Naive thymus-derived CD8-positive, alpha-beta T cell (primary cell): Measurements from ENCODE around the gene MATK. TPM values are rescaled to one million over a fixed set of nuclear protein-coding genes. Genes with fewer than 3 reads are reported as not detected.
A peak's percentile ranks its signal among the peaks of the same experiment; 100 is the strongest.

Experiments
- ATAC-seq, 2 donors: fragments of 150-1000 bp; cut with Tn5 transposase in 1 of 2; sonication (Bioruptor Pico), chemical (Tn5 transposase) in 1 of 2; 1 replicate in 1 of 2; 2 replicates in 1 of 2; pipeline ENCODE4 v1.10.0; 2021; ENCODE audit warnings: mild to moderate bottlenecking in 2 of 2, moderate library complexity in 2 of 2
- POLR2A ChIA-PET: fragments of 350-600 bp; sonication (Branson Sonifier 250); formaldehyde crosslinking; loops from one replicate; lab custom pipeline; 2021; ENCODE audit warnings: antibody characterized with exemption; lab: Charles Lee
- DNase-seq, 10 donors: peaks; one replicate each; pipeline versions ENCODE4 v3.0.0 to v3.0.0-alpha.2; 2020 to 2022
- H3K27ac Mint-ChIP-seq, 10 donors: one replicate each; pipeline ENCODE4 v1.8.0; 2020 to 2022; ENCODE audit warnings: mild to moderate bottlenecking in 10 of 10, mixed read lengths in 10 of 10, moderate library complexity in 4 of 10, inconsistent platforms in 1 of 10
- H3K27me3 Mint-ChIP-seq, 5 donors: one replicate each; pipeline ENCODE4 v1.8.0; 2021 to 2022; ENCODE audit warnings: mixed read lengths in 5 of 5
- H3K36me3 Mint-ChIP-seq, 3 donors: one replicate each; pipeline ENCODE4 v1.8.0; 2020 to 2022; ENCODE audit warnings: mixed read lengths in 3 of 3, mild to moderate bottlenecking in 2 of 3, inconsistent platforms in 1 of 3
- H3K4me1 Mint-ChIP-seq, 4 donors: one replicate each; pipeline ENCODE4 v1.8.0; 2021 to 2022; ENCODE audit warnings: mixed read lengths in 4 of 4
- H3K4me3 Mint-ChIP-seq, 10 donors: one replicate each; pipeline ENCODE4 v1.8.0; 2020 to 2022; ENCODE audit warnings: mild to moderate bottlenecking in 10 of 10, mixed read lengths in 10 of 10, moderate library complexity in 6 of 10, inconsistent platforms in 1 of 10
- H3K9me3 Mint-ChIP-seq, 9 donors: one replicate each; pipeline ENCODE4 v1.8.0; 2020 to 2022; ENCODE audit warnings: mixed read lengths in 9 of 9, mild to moderate bottlenecking in 3 of 9, inconsistent platforms in 1 of 9, moderate library complexity in 1 of 9
- polyA plus RNA-seq, 3 donors: library from polyadenylated mRNA; unstranded; fragments of 300-500 nt; fragmentation: Illumina TruSeq; gene quantifications; one replicate each; pipeline ENCODE4 v1.2.3, GENCODE V29; 2021
- total RNA-seq, 8 experiments: library from RNA in 2 of 8; stranded (reverse) in 2 of 8; gene quantifications; one replicate each; pipeline ENCODE4 v1.2.3 and lab custom pipeline; 2021 to 2026

The MATK gene
- total and polyA plus RNA-seq, 5 experiments from 2014 or later, result 1.7 to 69.6 (median 25.2) TPM

DNA sequence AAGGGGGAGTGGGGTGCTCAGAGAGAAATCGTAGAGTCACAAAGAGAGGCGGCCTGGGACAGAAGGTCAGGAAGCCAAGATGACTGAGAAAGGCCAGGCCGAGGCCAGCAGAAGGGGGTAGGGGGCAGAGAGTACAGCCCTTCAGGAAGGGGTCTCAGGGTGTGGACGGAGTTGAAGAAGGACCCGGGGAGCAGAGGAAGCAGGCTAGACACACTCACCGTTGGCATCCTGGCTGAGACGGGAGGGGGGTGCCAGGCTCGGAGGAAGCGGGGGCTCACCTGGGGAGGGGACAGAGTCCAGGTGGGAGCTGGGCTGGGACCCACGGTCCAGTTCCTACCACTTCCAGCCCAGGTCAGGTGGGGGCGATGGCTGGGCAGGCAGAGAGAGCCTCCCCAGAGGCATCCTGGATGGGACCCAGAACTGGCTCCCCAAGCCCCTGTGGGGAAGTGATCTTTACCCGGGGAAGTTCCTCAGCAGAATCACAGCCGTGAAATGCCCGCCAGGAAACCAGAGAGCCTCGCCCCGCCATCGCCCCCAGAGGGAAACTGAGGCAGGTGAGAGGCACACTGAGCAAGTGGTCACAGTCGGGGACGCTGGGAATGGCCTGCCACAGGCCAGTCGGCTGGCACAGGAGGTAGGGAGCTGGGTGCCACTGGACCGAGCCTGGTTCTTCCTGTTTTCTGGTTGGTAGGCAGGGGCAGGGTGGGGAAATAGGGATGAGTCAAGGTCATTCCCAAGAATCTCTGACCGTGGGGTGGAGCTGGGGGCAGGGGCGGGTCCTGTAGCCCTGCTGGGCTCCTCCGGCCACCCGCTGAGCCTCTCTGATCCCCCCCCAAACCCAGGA is 1.4 kb downstream of the MATK start:
- POLR2A ChIA-PET, result interaction anchor here (1.4 to 1.5 kb wide), 2 partner anchors 22 to 28 kb away, joined by 7 read pairs; partner anchors contain the start of gene MRPL54
- Mint-ChIP-seq H3K27me3 (no peaks in the 10 kb centered on the region), H3K27ac (peak overlapping the region in 7 of 10 donors; percentile 19 to 93 (median 66)), H3K4me1 (peaks cover 9 to 37% (median 24%) of the 10 kb centered on the region in 4 donors), H3K4me3 (peak overlapping the region; percentile 72 to 89 (median 82)), H3K36me3 (peaks cover 10 to 20% (median 12%) of the 10 kb centered on the region in 3 donors), H3K9me3 (peaks cover 0 to 26% (median 16%) of the 10 kb centered on the region in 9 donors)
- no peak for ATAC-seq
- DNase-seq, result no peak

DNA sequence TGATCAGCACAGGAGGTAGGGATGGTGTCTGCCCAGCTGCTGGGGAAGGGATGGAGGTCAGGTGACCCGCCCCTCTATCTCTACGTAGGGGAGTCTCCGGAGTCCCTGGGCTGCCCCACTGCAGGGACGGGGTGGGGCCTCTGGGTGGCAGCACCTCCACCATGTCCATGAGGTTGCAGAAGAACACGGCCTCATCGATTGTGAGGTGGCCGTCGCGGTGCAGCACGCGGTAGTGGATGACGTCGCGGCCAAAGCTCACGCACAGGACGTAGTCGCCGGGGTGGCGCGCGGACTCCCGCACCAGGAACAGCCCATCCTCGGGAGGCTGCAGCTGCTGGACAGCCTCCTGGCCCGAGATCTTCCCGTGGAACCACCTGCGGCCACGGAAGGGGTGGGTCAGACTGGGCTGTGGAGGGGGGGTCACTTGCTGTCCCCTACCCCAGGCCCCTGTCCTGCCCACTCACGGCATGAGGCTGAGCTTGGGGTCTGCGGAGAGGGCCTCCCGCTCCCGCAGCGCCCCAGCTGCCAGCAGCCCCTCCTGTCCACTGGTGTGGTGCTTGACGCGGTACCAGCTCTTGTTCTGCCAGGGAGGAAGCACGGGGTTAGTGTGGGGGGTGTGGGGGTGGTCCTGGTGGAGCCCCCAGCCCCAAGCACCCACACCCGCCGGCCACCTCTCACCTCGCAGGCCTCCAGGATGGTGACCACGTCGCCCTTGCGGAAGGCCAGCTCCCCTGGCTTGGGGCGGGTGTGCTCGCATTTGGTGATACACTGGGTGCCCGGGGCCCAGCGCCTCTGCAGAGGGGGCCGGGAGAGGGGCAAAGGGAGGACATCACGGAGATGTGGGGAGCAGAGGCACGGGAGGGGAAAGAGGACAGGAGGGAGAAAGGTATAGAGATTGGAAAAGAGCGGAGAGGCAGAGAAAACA is 2.3 kb downstream of the MATK start:
- Mint-ChIP-seq H3K4me3 (peak overlapping the region; percentile 65 to 89 (median 82)), H3K27ac (peak overlapping the region in 3 of 10 donors; percentile 56 to 93 (median 83)), H3K27me3 (no peaks in the 10 kb centered on the region), H3K36me3 (peaks cover 10 to 20% (median 12%) of the 10 kb centered on the region in 3 donors), H3K9me3 (peaks cover 0 to 26% (median 16%) of the 10 kb centered on the region in 9 donors), H3K4me1 (peaks cover 6 to 30% (median 18%) of the 10 kb centered on the region in 4 donors)
- POLR2A ChIA-PET, result interaction anchor here (1.5 kb wide), 1 partner anchor 28 kb away, joined by 7 read pairs; no protein-coding TSS in a partner anchor
- ATAC-seq (peak; percentile 33 to 55), DNase-seq (peak in 8 of 10 donors; percentile 35 to 73 (median 48))

GRCh38 chr19:3782903-3783302 is 3.3 kb downstream of the MATK start:
- peak overlapping the region in 1 of 10 donors; percentile 20 for H3K4me3 Mint-ChIP-seq
- ATAC-seq, result no peak
- POLR2A ChIA-PET, result interaction anchor here (0.7 to 1.5 kb wide), 3 partner anchors 29 to 39 kb away, joined by 3 to 7 read pairs (median 5); no protein-coding TSS in a partner anchor

DNA sequence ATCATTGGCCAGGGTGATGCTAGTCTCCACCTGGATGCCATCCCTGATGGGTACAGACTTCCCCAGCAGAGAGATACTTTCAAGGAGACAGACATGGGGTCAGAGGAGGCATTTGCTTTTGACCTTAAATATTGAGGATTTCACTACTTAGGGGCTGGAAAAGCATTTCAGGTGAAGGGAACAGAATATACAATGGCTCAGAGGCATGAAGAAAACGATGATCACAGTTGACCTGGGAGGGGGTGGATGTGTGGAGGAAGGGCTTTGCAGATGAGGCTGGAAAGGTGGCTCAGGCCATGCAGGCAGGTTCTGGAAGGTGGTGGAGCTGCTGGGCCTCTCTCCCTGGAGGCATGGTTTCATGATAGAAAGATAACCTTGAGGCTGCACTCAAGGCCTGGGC is 3.9 kb downstream of the MATK start:
- Mint-ChIP-seq H3K4me1 (peaks cover 6 to 22% (median 16%) of the 10 kb centered on the region in 4 donors), H3K9me3 (peaks cover 0 to 28% (median 16%) of the 10 kb centered on the region in 9 donors), H3K4me3 (peak overlapping the region in 4 of 10 donors; percentile 18 to 43 (median 32)), H3K27me3 (no peaks in the 10 kb centered on the region), H3K27ac (peak overlapping the region in 3 of 10 donors; percentile 72 to 90 (median 73)), H3K36me3 (peaks cover 10 to 20% (median 12%) of the 10 kb centered on the region in 3 donors)
- POLR2A ChIA-PET, result interaction anchor here (0.7 to 1.6 kb wide), 4 partner anchors 14 to 39 kb away, joined by 3 to 5 read pairs (median 4); partner anchors contain the start of gene MRPL54
- no peak for DNase-seq
- no peak for ATAC-seq

More at GRCh38 chr19:3782903-3783302, 3.3 kb downstream of the MATK start:
- Mint-ChIP-seq H3K9me3 (peaks cover 0 to 26% (median 16%) of the 10 kb centered on the region in 9 donors), H3K36me3 (peaks cover 10 to 20% (median 12%) of the 10 kb centered on the region in 3 donors), H3K27me3 (no peaks in the 10 kb centered on the region), H3K4me1 (peaks cover 6 to 26% (median 16%) of the 10 kb centered on the region in 4 donors), H3K27ac (no peak overlapping the region)
- DNase-seq, result no peak

DNA sequence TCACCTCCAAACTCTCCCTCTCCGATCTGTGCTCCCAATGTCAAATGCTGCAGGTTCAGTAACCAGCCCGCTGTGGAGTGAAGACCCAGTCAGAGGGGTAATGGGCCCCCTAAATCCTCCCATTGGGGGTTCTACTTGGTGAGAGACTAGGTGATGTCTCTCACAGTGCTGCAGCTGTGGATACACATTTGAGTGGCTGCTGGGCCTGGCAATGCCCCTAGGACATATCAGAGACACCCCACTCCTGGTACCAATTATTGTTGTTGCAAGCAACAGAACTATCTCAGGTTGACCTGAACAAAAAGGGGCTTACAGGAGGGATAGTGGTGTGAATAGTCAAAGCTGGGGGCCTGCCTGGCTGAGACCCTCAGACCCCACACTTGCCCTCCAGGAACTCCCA is 4.6 kb downstream of the MATK start:
- POLR2A ChIA-PET, result interaction anchor here (0.6 to 1.6 kb wide), 4 partner anchors 8 to 227 kb away, joined by 3 to 8 read pairs (median 4); partner anchors contain the start of gene MRPL54
- ATAC-seq, result no peak
- Mint-ChIP-seq H3K9me3 (peaks cover 0 to 28% (median 16%) of the 10 kb centered on the region in 9 donors), H3K27me3 (no peaks in the 10 kb centered on the region), H3K27ac (peak overlapping the region in 1 of 10 donors; percentile 25), H3K4me3 (no peak overlapping the region), H3K36me3 (peaks cover 10 to 20% (median 12%) of the 10 kb centered on the region in 3 donors), H3K4me1 (peaks cover 7 to 17% (median 16%) of the 10 kb centered on the region in 4 donors)
- DNase-seq, result no peak

- Mint-ChIP-seq H3K27ac (peak overlapping the region in 2 of 10 donors; percentile 3 to 8), H3K4me3 (no peak overlapping the region), H3K27me3 (no peaks in the 10 kb centered on the region), H3K36me3 (peaks cover 10 to 20% (median 12%) of the 10 kb centered on the region in 3 donors), H3K4me1 (peaks cover 7 to 16% (median 15%) of the 10 kb centered on the region in 4 donors), H3K9me3 (peaks cover 0 to 28% (median 16%) of the 10 kb centered on the region in 9 donors)
- no peak for ATAC-seq
- DNase-seq, result peak in 1 of 10 donors; percentile 35
- POLR2A ChIA-PET, result interaction anchor here (0.6 to 1.6 kb wide), 5 partner anchors 9 to 1989 kb away, joined by 3 to 8 read pairs (median 4); partner anchors contain the start of gene MRPL54
Measured at GRCh38 chr19:3780786-3781304, 5.3 kb downstream of the MATK start.

DNA sequence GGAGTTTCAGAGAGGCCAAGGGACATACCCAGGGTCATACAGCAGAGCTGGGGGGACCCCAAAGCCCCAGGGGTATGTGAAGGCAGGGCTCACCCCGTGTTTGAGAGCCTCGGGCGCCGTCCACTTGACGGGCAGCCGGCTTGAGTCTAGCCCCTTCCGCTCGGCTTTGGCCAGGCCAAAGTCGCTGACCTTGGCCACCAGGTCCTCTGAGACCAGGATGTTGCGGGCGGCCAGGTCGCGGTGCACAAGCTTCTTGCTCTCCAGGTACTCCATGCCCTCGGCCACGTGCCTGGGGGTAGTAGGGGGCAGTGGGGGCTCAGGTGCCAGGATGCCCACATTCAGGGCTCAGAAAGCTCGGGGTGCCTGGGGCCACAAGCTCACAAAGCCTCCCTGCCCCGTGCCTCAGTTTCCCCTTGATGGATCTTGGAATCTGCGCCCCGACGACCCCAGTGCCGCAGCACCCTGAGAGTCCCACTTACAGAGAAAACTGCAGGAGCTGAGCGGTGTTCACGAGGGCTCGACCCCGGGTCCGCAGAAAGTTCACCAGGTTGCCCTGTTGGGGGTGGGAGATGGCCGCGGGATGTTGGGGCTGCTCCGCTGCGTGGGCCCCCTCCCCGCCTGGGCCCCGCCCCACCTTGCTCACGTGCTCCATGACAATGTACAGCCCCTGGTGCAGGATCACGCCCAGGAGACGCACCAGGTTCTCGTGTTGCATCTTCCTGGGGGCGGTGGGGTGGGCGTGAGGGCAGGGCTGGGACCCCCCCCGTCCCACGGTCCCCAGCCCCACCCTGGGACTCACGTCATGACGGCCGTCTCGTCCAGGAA is 7.1 kb downstream of the MATK start:
- Mint-ChIP-seq H3K4me1 (peaks cover under 1 to 9% (median 5%) of the 10 kb centered on the region in 4 donors), H3K27me3 (no peaks in the 10 kb centered on the region), H3K36me3 (peaks cover 10 to 20% (median 12%) of the 10 kb centered on the region in 3 donors), H3K4me3 (no peak overlapping the region), H3K9me3 (peaks cover 0 to 28% (median 16%) of the 10 kb centered on the region in 9 donors), H3K27ac (no peak overlapping the region)
- POLR2A ChIA-PET, result no interaction called here
- DNase-seq (no peak), ATAC-seq (no peak)

- no peak for ATAC-seq
- POLR2A ChIA-PET, result no interaction called here
- DNase-seq, result no peak
- Mint-ChIP-seq H3K4me1 (peaks cover 0 to 9% (median 6%) of the 10 kb centered on the region in 4 donors), H3K36me3 (peaks cover 6 to 20% (median 12%) of the 10 kb centered on the region in 3 donors), H3K9me3 (peaks cover 0 to 25% (median 16%) of the 10 kb centered on the region in 9 donors), H3K27ac (no peak overlapping the region), H3K4me3 (no peak overlapping the region), H3K27me3 (no peaks in the 10 kb centered on the region)
Measured at GRCh38 chr19:3778104-3778867, 7.9 kb downstream of the MATK start.

DNA sequence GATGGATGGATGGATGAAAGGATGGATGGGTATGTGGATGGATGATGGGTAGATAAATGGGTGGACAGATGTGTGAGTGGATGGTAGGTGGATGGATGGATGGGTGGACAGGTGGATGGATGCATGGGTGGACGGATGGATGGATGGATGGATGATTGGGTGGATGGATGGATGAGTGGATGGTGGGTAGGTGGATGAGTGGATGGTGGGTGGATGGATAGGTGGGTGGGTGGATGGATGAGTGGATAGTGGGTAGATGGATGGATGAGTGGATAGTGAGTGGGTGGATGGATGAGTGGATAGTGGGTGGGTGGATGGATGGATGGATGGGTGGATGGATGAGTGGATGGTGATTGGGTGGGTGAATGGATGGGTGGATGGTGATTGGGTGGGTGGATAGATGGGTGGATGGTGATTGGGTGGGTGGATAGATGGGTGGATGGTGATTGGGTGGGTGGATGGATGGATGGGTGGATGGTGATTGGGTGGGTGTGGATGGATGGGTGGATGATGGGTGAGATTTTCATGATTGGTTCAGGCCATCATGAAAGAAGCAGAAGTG is 9.6 kb downstream of the MATK start:
- Mint-ChIP-seq H3K27me3 (no peaks in the 10 kb centered on the region), H3K27ac (no peak overlapping the region), H3K4me3 (no peak overlapping the region), H3K4me1 (peaks cover 0 to 6% (median 5%) of the 10 kb centered on the region in 4 donors), H3K9me3 (peaks cover 0 to 8% (median 5%) of the 10 kb centered on the region in 9 donors), H3K36me3 (peaks cover 0 to 8% (median 2%) of the 10 kb centered on the region in 3 donors)
- DNase-seq, result no peak
- POLR2A ChIA-PET, result no interaction called here
- ATAC-seq, result no peak

GRCh38 chr19:3775831-3776230 is 10.3 kb downstream of the MATK start:
- Mint-ChIP-seq H3K27me3 (no peaks in the 10 kb centered on the region), H3K9me3 (peaks cover 0 to 2% (median 0%) of the 10 kb centered on the region in 9 donors), H3K36me3 (peaks cover 0 to under 1% (median 0%) of the 10 kb centered on the region in 3 donors), H3K27ac (no peak overlapping the region), H3K4me1 (peaks cover 0 to 6% (median 2%) of the 10 kb centered on the region in 4 donors), H3K4me3 (no peak overlapping the region)
- POLR2A ChIA-PET, result interaction anchor here (1.3 kb wide), 1 partner anchor 12 kb away, joined by 5 read pairs; no protein-coding TSS in a partner anchor
- ATAC-seq, result no peak
- DNase-seq, result no peak
